GM06990 (cell line): ENCODE results near the gene SLC7A1.

Experiments used
- DNase-seq: peaks from one replicate; pipeline ENCODE4 v3.0.0-alpha.2; 2011; ENCODE audit not compliant: insufficient read length; ENCODE audit errors: extremely low read depth
- H3K27me3 ChIP-seq: replicated peaks from 2 replicates; pipeline ENCODE4 v1.6.0; 2011; ENCODE audit warnings: low read length; ENCODE audit not compliant: control insufficient read depth, insufficient read depth
- H3K36me3 ChIP-seq: 2 replicates; pipeline ENCODE4 v1.5.1; 2011; ENCODE audit warnings: low read length; ENCODE audit not compliant: control insufficient read depth, insufficient read depth
- H3K4me3 ChIP-seq: replicated peaks from 2 replicates; pipeline ENCODE4 v1.5.1; 2011; ENCODE audit warnings: low read depth, mild to moderate bottlenecking, control low read depth, low read length
- CTCF ChIP-seq: IDR thresholded peaks from 2 replicates; pipeline ENCODE4 v1.5.1; 2011; ENCODE audit warnings: low read length, control low read depth, mild to moderate bottlenecking, inconsistent platforms; ENCODE audit not compliant: insufficient read depth, poor library complexity, severe bottlenecking

Gene SLC7A1

GRCh38 chr13:29472332-29472961 is 123.0 kb downstream of the SLC7A1 start:
- no peak for DNase-seq
- peak; percentile 100 for TF ChIP-seq CTCF
- no peaks in the 10 kb centered on the region for H3K36me3 ChIP-seq
- H3K4me3 ChIP-seq, result no peak overlapping the region
- no peaks in the 10 kb centered on the region; the same call in 1 of the 2 replicates for H3K27me3 ChIP-seq

- no peak for DNase-seq
- no peaks in the 10 kb centered on the region for H3K36me3 ChIP-seq
- no peak for TF ChIP-seq CTCF
- no peak overlapping the region for H3K4me3 ChIP-seq
- no peaks in the 10 kb centered on the region; the same call in 1 of the 2 replicates for H3K27me3 ChIP-seq
Observed at GRCh38 chr13:29471551-29471950, 123.9 kb downstream of the SLC7A1 start.

- no peaks in the 10 kb centered on the region; the same call in 1 of the 2 replicates for H3K27me3 ChIP-seq
- no peak for TF ChIP-seq CTCF
- H3K4me3 ChIP-seq, result no peak overlapping the region
- no peaks in the 10 kb centered on the region for H3K36me3 ChIP-seq
- DNase-seq, result no peak
Observed at GRCh38 chr13:29465741-29466293, 129.7 kb downstream of the SLC7A1 start.

- Histone ChIP-seq H3K27me3 (no peaks in the 10 kb centered on the region; the same call in 1 of the 2 replicates), H3K36me3 (no peaks in the 10 kb centered on the region), H3K4me3 (no peak overlapping the region)
- no peak for TF ChIP-seq CTCF
- DNase-seq, result no peak
Observed at GRCh38 chr13:29464105-29464679, 131.3 kb downstream of the SLC7A1 start.

- no peaks in the 10 kb centered on the region for H3K36me3 ChIP-seq
- TF ChIP-seq CTCF, result no peak
- no peaks in the 10 kb centered on the region for H3K27me3 ChIP-seq
- DNase-seq, result no peak
- H3K4me3 ChIP-seq, result no peak overlapping the region
Observed at GRCh38 chr13:29459813-29460355, 135.6 kb downstream of the SLC7A1 start.
